ENCODE measurements around the gene VSIR. TPM values are rescaled to one million over a fixed set of nuclear protein-coding genes. Genes with fewer than 3 reads are reported as not detected.
A peak's percentile ranks its signal among the peaks of the same experiment; 100 is the strongest.

Gene VSIR
- total RNA-seq, 1 experiment from 2014 or later: 1.6 TPM

DNA sequence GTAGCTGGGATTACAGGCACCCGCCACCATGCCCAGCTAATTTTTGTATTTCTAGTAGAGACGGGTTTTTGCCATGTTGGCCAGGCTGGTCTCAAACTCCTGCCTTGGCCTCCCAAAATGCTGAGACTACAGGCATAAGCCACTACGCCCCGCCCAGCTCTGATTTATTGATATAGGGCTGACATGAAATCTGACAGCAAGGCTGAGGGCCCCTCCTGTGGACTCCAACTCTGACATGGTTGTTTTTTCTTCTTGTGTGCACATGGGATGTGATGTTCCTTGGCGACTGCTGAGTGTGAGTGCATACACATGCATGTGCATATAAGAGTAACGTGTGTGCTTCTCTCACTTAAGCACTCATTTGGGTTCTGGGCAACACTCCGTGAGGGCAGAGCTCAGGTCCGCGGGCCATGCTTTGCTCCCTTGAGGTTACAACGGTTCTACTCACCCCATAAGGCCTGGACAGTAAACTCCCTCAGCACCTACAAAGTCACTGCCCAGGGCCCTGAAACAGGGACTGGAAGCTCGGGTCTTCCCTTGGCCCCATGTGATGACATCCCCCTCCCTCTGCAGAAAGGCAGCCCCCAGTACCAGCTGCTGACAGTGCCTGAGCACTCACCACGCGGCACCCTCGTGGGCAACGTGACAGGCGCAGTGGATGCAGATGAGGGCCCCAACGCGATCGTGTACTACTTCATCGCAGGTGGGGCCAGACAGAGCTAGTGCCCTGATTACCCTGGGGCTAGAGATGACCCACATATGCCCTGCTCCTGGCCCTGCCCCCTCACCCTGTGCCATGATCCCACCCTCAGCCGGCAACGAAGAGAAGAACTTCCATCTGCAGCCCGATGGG is 33.6 kb upstream of the VSIR start:
- no peak for DNase-seq (ENCODE audit: low read depth)

DNA sequence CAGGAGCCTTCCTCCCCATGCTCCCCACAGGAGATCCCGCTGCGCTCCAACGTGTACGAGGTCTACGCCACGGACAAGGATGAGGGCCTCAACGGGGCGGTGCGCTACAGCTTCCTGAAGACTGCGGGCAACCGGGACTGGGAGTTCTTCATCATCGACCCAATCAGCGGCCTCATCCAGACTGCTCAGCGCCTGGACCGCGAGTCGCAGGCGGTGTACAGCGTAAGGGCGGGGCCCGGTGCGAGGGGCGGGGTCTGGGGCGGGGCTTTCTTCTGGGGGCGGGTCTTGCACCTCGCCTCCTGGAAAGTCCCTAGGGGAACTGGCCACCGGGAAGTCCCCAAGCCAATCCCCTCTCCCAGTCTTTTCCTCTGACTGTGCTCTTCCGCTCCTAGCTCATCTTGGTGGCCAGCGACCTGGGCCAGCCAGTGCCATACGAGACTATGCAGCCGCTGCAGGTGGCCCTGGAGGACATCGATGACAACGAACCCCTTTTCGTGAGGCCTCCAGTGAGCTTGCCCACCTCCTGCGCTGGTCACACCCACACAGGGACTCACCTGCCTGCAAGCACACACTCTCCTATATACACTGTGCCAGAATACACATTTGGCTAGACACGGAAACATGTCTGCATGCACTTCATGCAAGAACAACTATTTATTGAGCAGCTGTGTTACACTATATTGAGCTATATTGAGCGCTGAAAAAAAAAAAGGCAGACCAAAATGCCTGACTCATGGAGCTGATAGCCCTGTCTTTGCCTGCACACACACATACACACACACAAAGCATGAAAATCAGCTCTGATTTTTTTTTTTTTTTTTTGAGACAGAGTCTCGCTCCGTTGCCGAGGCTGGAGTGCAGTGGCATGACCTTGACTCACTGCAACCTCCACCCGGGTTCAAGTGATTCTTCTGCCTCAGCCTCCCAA is 32.7 kb upstream of the VSIR start:
- DNase-seq (ENCODE audit: low read depth): peak; percentile 6

DNA sequence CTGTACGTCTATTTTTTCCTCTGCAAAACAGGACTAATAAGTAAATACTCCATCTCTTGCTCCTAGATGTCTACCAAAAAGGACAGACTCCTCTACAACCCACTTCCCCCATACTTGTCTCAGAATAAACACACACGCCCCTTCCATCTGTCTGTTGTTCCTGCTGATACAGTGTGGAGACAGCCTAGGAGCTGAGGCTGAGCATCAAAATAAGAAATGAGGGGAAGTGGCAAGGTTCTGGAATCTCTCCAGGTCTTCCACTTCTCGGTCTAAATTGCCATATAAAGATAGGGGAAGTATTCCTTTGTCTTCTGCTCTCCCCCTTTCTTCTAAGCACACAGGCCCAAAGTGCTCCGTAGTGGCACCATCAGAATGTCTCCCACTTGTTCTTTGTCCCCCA is 30.8 kb upstream of the VSIR start:
- DNase-seq (ENCODE audit: low read depth): no peak

DNA sequence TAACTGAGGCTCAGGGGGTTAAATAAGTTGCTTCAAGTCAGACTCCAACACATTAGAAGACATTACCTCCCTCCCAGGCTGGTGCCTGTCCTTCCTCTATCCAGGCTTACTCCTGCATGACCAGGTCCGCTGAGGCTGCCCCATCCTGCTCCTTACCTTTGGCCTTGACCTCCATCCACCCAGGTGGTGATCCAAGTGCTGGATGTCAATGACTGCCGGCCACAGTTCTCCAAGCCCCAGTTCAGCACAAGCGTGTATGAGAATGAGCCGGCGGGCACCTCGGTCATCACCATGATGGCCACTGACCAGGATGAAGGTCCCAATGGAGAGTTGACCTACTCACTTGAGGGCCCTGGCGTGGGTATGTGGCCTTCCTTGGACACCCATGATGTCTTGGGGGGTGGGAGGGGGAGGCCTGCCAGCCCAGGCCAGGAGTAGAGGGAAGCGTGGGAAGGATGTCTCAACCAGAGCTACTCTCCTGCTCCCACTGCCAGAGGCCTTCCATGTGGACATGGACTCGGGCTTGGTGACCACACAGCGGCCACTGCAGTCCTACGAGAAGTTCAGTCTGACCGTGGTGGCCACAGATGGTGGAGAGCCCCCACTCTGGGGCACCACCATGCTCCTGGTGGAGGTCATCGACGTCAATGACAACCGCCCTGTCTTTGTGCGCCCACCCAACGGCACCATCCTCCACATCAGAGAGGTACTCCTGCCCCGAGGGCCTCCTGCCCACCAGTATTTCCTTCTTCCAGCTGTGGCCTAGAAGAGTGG is 29.6 kb upstream of the VSIR start:
- no peak for DNase-seq (ENCODE audit: low read depth)

DNA sequence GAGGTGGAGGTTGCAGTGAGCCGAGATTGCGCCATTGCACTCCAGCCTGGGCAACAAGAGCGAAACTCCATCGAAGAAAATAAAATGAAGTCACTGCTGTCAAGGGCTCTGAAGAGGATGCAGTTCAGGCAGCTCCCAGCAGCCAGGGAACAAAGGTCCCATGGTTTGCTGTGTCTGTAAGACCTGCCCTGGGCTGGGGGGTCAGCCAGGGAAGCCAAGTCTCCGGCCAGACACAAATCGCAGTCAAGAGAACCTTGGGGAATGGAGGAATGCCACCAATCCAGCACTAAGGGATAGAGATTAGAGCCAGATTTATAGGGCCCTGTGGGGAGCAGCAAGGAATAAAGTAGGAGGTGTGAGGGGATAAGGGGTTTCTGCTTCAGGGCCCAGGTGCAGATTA is 28.9 kb upstream of the VSIR start:
- DNase-seq (ENCODE audit: low read depth): no peak

DNA sequence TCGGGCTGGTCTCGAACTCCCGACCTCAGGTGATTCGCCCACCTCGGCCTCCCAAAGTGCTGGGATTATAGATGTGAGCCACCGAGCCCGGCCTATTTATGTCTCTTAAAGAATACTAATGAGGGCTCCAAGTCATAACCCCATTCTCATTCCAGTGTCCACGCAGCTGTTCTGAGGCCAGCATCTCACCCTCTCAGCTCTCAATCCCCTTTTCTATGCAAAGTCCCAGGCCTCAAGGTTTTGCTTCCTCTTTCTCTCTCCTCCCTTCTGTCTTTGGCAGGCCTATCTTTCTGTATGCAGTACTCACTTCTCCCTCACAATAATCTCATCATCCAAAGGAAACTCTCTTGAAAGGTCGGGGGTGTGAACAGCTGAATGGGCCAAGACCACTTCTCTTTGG is 28.0 kb upstream of the VSIR start:
- no peak for DNase-seq (ENCODE audit: low read depth)

DNA sequence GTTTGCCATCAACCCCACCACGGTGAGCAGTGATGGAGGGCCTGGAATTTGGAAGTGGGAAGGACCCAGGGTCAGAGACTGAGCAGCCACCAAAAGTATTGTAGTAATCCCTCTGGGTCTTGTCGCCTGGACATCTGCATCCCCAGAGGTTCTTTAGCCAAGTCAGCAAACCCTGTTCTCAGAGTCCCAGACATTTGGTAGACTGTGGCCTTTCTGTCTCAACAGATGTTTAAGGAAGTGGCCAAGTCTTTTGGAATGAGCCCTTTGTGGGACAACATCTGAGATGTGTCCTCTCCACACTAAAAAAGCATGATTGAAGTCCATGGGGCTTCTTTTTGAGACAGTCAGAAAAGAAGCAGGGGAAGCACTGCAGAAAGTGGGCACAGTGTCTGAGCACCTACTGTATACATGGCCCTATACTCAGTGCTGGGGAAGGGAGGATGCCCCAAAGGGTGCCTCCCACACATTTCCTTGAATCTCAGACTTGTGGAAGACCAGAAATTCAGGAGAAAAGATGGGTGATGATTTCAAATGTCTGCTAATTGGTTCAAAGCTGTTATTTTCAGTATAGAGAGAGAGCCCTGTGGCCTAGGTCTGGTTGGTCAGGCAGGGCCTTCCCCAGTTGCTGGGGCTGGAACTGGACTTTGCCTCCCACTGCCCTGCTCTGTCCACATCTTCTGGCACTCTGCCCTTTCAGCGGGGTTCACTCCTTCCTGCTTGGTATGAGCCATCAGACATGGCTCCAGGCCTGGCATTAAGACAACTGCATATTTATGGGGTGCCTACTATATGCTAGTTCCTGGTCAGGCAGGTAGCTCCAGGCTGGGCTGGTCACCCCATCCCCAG is 26.5 kb upstream of the VSIR start:
- DNase-seq (ENCODE audit: low read depth): no peak

DNA sequence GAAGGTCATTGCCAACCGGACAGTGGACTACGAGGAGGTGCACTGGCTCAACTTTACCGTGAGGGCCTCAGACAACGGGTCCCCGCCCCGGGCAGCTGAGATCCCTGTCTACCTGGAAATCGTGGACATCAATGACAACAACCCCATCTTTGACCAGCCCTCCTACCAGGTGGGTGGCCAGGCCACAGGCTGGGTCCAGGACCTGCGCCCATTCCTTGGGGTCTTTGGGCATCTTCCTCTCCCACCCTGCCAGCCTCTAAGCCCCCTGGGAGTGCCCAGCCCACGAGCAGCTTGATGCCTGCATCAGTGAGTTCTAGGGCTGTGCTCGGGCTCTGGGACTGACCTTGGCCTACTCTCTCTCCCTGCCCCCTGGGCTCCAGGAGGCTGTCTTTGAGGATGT is 25.8 kb upstream of the VSIR start:
- no peak for DNase-seq (ENCODE audit: low read depth)

DNA sequence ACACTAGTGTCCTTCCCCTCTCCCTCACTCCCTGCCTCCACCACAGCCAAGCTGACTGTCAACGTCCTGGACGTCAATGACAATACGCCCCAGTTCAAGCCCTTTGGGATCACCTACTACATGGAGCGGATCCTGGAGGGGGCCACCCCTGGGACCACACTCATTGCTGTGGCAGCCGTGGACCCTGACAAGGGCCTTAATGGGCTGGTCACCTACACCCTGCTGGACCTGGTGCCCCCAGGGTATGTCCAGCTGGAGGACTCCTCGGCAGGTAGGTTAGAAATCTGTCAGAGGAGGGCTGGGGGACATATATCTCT is 24.9 kb upstream of the VSIR start:
- DNase-seq (ENCODE audit: low read depth): no peak

DNA sequence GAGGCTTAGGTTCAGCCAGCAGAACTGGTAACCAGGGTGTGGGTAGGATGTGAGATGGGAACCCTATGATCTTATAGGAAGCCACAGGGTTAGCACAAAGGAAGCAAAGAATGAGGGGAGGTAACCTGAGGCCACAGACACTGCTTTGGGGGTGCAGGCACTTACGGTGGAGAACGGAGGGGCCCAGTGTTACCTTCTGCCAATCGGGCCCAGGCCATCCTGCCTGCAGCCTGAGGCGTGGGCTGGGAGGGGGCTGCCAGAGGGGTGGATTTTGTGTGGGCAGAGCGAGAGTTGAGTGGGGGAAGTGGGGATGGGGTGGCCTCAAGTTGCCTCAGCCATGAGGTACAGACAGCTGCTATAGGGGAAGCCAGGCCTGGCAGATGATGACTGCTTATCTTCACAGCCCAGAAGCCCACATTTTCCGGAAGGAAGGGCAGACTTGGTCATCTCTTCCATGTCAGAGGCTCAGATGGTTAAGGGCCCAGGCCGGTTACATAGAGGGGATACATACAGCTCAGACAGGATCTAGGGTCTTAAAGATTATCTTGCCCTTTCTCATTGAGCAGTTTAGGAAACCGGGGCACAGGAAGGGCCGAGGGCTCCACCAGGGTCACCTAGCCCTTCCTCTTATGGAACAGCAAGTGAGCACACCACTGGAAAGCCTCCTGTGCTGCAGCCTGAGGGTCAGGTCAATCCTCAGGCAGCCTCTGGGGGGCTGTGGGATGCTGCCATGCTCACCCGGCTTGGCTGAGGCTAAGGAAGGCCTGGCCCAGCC is 24.4 kb upstream of the VSIR start:
- no peak for DNase-seq (ENCODE audit: low read depth)

DNA sequence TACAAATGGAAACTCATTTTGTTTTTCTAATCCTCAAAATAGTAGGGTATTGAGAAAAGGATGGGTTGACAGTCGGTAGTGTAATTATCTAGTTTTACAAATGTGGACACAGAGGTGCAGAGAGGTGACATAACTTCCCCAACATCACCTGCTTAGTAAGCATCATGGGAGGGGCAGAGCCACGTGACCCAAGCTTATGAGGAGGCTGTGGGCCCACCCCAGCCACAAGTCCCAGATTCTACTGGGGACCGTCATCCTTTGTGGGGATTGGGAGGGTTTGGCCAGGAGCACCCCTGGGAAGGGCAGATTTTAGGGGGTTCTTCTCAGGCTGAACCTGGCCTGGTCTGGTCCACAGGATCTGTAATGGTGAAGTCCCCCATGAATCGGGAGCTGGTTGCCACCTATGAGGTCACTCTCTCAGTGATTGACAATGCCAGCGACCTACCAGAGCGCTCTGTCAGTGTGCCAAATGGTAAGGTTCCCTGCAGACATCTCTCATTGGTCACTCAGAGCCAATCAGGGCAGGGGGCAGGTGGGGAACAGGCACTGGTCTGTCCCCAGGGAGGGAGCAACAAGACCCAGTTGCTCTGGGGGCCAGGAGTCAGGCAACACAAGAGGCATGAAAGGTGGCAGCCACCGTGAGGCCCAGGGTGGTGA is 23.6 kb upstream of the VSIR start:
- DNase-seq (ENCODE audit: low read depth): no peak

DNA sequence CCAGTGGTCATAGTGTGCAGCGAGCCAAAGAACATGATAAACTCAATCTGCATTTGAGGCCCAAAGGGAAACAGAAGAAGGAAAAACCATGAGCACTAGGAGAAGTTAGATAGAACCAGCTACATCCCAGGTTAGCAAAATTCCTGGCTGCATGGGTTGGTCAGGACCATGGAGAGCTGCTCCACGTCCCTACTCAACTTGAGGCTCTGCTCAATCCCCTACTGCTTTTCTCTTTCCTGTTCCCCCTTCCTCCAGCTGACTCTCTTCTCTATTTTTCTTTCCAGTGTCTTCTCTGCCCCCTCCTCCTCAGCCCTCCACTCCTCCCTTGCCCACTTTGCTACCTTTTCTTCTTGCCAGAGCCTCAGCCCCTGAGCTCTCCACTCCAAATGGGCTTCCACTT is 21.9 kb upstream of the VSIR start:
- peak; percentile 15 for DNase-seq (ENCODE audit: low read depth)

DNA sequence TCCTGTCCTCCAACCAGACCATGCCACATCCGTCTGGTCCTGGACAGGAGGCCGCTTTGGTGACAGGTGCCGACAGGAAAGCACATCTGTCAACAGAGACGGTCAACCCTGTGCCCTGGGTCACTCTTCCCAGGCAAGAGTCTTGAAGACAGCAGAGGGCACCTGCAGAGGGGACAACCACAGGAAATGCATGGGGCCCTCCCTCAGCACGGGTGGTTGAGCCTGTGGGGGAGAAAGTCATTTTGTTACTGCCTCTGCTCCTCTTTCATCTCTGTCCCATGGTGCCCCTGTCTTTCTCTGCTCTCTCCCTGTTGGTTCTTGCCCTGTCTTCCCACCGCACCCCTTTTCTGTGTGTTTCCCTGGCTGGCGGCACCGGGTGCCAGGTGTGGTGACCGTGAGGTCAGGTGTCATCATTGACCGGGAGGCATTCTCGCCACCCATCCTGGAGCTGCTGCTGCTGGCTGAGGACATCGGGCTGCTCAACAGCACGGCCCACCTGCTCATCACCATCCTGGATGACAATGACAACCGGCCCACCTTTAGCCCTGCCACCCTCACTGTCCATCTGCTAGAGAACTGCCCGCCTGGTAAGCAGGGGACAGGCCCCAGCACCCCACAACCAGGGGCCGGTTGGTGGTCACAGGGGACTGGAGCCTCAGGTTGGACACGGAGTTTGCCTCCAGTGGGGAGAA is 17.6 kb upstream of the VSIR start:
- DNase-seq (ENCODE audit: low read depth): no peak

DNA sequence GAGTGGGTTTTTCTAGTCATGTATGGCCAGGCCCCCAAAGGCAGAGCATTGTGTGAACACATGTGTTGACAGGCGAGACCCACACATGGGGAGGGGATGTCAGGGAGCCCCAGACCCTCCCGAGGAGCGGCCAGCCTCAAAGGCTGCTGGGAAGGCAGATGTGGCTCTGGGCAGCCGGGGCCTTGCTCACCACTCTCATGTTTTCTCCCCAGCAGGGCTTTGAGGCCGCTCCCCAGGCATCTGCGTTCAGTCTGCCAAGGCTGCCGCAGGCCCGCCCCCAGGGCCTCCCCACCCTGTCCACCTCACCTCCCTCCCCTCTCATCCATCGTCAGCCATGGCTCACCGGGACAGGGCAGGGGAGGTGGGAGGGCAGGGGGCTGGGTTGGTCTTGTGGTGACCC is 16.6 kb upstream of the VSIR start:
- DNase-seq (ENCODE audit: low read depth): no peak

DNA sequence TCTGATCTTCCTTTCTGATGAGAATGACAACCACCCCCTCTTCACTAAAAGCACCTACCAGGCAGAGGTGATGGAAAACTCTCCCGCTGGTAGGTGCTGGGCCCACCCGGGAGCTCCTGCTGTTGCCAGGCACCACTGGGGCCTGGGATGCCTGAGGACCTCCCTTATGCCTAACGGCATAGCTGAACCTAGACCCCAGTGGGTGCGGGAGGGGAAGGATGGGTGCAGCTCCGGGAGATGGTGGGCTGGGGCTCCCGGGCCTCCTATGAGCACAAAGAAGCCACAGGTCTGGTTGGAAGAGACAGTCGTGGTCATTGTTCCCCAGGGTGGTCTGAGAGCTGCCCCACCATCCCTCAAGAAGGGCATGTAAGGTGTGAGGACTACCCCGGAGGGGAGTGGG is 15.6 kb upstream of the VSIR start:
- no peak for DNase-seq (ENCODE audit: low read depth)

DNA sequence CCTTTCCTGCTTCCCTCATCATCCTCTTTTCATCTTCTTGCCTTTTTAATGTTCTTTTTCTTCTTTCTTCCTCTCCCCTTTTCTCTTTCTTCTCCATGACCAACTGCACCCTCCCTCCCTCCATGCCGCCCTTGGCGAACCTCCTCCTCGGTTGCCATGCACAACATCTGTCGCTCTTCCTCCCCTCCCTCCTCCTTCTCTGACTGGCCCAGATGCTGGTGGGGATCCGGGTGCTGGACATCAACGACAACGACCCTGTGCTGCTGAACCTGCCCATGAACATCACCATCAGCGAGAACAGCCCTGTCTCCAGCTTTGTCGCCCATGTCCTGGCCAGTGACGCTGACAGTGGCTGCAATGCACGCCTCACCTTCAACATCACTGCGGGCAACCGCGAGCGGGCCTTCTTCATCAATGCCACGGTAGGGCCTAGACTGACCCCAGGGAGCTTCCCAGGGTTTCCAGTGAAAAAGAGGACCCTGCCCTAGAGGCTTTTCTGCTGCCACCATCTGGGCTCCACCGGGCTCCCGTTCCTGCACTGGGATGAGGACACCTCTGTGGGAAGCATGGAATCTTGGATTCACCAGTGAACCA is 11.5 kb upstream of the VSIR start:
- DNase-seq (ENCODE audit: low read depth): no peak

DNA sequence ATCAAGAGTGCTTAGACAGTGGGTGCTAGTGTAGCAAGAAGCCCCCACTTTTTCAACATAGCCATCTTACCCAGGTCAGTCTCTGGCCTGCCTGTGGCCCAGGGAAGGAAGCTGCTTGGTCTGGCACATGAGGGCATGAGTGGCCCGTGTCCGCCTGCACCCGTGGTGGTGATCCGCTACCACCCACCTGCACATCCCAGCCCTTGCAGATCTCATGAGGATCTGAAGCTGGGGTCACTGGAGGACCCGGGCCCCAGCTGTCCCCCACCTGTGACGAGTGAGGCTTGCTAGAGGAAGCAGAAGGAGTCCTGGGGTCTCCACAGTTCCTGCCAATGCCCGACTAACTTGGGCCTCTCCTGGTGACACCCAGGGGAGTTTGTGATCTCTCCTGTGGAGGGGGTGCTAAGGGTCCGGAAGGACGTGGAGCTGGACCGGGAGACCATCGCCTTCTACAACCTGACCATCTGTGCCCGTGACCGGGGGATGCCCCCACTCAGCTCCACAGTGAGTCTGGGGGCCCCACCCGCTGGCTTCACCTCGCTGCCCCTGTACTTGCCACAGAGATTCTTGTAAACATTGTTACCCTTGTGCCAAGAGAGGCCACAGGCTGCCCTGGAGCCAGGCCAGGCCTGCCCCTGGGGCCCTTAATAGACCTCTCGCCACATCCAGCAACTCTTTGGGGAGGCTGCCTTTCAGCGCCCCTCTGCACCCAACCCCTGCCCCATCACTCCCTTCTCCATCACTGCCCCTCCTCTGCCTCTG is 10.8 kb upstream of the VSIR start:
- DNase-seq (ENCODE audit: low read depth): no peak

DNA sequence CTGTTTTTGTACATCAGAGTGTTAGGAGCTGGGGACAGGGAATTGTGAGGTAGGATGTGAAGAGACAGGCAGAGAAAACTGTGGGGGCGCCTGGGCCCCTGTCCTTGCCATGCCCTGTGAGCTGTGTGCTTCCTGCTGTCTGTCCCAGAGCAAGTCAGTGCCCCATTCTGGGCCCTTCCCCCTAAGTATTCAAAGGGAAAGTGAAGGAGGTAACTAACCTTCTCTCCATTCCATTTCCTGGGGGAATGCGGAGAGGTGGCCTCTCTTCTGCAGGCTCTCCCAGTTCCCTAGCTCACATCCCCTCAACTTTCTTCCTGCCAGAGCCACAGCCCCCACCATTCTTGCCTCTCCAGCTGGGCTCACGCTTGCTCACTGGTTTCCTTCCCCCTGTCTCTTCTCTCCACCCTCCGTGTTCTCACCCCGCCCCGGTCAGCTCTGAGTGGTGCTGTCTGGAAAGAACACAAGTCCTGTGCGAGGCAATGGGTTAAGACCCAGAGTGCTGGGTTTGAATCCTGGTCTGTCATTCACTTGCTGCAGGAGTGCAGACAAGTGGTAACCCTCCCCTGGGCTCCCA is 9.7 kb upstream of the VSIR start:
- DNase-seq (ENCODE audit: low read depth): no peak

Data from RPMI7951 (cell line).